ENCODE measurements around the gene PHKB.

Gene PHKB

DNA sequence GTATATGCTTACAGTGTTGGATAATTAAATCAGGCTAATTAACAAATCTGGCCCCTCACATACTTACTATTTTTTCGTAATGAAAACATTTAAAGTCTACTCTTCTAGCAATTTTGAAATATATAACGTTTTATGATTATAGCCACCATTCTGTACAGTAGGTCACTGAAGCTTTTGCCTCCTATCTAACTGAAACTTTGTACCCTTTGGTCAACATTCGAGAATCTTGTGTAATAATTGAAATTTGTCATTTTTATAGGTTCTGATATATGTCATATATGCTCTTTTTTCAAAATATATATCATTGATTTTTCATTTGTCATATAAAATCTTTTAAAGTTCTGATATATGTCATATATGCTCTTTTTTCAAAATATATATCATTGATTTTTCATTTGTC is 12.7 kb downstream of the PHKB start:
- no peak for DNase-seq (ENCODE audit: low spot score)
- no peak overlapping the region for H3K4me3 ChIP-seq
- no peak overlapping the region for H3K27ac ChIP-seq
- TF ChIP-seq, protein P1, sequence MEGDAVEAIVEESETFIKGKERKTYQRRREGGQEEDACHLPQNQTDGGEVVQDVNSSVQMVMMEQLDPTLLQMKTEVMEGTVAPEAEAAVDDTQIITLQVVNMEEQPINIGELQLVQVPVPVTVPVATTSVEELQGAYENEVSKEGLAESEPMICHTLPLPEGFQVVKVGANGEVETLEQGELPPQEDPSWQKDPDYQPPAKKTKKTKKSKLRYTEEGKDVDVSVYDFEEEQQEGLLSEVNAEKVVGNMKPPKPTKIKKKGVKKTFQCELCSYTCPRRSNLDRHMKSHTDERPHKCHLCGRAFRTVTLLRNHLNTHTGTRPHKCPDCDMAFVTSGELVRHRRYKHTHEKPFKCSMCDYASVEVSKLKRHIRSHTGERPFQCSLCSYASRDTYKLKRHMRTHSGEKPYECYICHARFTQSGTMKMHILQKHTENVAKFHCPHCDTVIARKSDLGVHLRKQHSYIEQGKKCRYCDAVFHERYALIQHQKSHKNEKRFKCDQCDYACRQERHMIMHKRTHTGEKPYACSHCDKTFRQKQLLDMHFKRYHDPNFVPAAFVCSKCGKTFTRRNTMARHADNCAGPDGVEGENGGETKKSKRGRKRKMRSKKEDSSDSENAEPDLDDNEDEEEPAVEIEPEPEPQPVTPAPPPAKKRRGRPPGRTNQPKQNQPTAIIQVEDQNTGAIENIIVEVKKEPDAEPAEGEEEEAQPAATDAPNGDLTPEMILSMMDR (IDR thresholded peaks at IDR 0.05) = no peak

DNA sequence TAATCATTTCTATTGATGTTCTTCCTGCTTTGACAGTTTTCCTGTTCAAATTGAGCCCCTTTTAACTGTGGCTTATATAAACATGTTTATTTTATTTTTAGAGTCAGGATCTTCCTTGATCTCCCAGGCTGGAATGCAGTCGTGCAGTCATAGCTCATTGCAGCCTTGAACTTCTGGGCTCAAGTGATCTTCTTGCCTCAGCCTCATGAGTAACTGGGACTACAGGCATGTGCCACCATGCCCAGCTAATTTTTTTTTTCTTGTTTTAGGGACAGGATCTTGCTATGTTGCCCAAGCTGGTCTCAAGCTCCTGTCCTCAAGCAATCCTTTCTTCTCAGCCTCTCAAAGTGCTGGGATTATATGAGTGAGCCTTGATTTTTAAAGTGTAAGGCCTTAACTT is 14.7 kb downstream of the PHKB start:
- TF ChIP-seq, protein P1 (IDR thresholded peaks at IDR 0.05) = no peak
- DNase-seq (ENCODE audit: low spot score) = no peak
- H3K4me3 ChIP-seq = no peak overlapping the region
- H3K27ac ChIP-seq = no peak overlapping the region

DNA sequence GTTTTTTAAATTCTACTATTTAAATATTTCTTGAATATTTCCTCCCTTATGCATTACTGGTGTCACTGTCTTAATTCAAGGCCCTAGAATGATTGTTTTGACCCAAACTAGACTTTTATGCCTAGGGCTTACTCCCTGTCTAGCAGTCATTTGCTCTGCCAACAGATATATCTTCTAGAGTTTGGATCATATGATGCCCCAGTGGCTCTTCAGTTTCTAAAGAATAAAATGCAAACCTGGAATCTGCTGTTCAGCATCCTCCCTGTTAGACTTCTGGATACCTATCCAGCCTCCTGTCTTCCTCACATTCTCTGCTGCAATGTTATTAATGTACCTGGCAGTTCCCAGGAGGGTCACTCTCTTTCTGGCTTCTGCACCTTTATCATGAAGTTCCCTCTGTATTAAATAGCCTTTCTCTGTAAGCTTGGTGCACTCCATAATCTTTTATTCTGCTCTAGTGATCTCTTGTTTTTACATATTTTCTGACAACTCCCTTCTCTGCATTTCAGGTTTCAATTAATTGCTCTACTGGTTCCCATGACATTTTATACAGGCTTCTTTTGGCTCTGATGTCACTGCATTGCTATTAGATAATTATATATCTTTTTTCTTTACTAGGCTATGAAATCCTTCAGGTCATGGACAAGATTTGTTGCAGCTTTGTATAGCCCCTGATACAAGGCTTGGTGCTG is 15.7 kb downstream of the PHKB start:
- no peak for DNase-seq (ENCODE audit: low spot score)
- Histone ChIP-seq H3K27ac (no peak overlapping the region), H3K4me3 (no peak overlapping the region)
- TF ChIP-seq, protein P1 (IDR thresholded peaks at IDR 0.05) = no peak

DNA sequence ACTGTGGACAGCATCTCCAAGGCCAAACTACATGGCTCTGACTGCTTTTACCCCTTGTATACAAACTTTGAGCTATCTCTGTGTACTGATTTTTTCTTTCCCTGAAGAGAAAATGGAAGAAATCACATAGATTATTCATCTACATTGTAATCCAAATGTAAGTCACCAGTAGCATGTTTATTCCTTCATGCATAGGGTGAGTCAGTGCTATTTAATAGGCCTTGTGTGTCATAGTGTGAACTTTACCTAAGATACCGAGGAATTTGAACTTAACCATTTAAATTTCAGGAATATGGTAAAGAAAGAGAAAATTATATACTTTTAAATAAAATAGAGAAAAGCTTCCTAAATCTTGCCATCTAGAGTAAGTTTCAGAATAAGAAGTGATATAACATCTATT is 16.5 kb downstream of the PHKB start:
- TF ChIP-seq, protein P1 (IDR thresholded peaks at IDR 0.05) = no peak
- no peak overlapping the region for H3K4me3 ChIP-seq
- no peak overlapping the region for H3K27ac ChIP-seq
- no peak for DNase-seq (ENCODE audit: low spot score)

DNA sequence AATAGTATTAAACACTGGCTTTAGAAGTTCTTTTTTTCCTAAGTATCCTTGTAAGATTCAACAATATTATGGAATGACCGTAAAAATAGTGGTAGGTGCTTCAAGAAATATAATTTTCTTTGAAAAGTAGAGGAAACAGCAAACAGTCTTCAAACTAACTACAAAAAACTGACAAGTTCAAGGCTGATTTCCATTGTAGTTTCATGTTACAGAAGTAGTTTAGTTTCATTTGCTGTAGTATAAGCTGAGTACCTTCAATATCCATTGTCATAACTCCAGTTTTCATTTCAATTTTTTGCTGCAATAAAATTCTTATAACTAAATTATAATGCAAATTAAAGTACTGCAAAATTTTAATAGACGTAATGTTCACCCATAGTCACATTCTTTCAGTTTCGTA is 19.3 kb downstream of the PHKB start:
- TF ChIP-seq, protein P1 (IDR thresholded peaks at IDR 0.05) = no peak
- DNase-seq (ENCODE audit: low spot score) = no peak
- Histone ChIP-seq H3K4me3 (no peak overlapping the region), H3K27ac (no peak overlapping the region)

DNA sequence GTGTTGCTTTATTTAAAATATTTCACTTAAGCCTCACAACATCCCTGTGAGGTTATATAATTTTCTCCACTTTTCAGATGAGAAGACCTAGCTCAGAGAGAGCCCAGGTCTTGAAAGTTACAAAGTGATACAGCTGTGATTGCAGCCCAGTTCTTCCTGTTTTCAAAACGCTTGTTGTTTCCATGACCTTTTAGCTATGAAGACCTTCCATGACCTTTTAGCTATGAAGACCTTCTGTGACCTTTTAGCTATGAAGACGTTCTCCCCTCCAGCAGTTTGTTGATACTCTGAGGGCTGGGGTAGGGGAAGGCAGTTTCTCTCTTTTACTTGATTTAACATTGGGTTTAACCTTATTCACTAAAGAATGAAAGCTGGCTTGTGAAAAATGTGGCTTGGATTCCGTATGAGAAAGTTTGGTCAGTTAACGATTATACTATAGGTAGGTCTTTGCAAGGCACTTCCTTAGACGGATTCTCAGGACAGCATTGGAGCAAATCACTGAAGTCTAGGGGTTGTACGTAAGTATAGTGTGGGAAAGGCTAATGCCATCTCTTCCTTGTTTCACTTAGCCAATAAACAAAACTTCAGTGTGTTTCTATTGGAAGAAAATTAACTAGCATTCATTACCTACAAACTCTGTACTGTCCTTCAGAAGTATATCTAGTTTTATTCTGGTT is 20.7 kb downstream of the PHKB start:
- Histone ChIP-seq H3K4me3 (no peak overlapping the region), H3K27ac (no peak overlapping the region)
- TF ChIP-seq, protein P1 (IDR thresholded peaks at IDR 0.05) = no peak
- no peak for DNase-seq (ENCODE audit: low spot score)

DNA sequence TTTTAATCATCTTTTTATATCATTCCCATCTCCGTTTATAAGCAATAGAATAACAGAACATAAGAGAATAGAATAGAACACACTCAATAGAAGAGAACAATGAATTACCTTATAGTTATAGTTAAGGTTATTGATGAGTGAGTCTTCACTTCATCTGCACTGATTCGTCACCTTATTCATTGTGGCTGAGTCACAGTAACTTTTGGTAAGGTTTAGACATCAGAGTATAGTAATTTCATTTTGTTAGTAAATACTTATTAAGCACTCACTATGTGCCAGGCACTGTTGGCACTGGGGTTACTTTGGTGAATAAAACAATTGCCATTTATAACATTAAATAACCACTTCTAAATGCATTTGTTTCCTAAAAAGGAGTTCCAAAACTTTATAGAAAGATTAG is 22.5 kb downstream of the PHKB start:
- no peak overlapping the region for H3K4me3 ChIP-seq
- TF ChIP-seq, protein P1 (IDR thresholded peaks at IDR 0.05) = no peak
- H3K27ac ChIP-seq = no peak overlapping the region
- no peak for DNase-seq (ENCODE audit: low spot score)

All from coronary artery (tissue), 2 donors.